ENCODE data around the gene RAD23B. TPM values are rescaled to one million over a fixed set of nuclear protein-coding genes. Genes with fewer than 3 reads are reported as not detected.

Gene RAD23B
- total and polyA plus RNA-seq, 2 of the 13 experiments (the other 11 are each of a cell fraction or from before 2014, with no cell fraction given): 133 to 156 TPM

- TF ChIP-seq MAFK (conservative IDR thresholded peaks at IDR 0.05 in 1 of 2, IDR thresholded peaks at IDR 0.05 in 1 of 2; ENCODE audit: low read length in 2 of 2) (no peak), SETDB1 (CRISPR knock-in tag; IDR thresholded peaks at IDR 0.05; ENCODE audit: borderline replicate concordance) (no peak), SKI (IDR thresholded peaks at IDR 0.05; ENCODE audit: partially characterized antibody) (no peak), CSRNP1 (CRISPR knock-in tag; IDR thresholded peaks at IDR 0.05) (no peak), FIP1L1 (IDR thresholded peaks at IDR 0.05; ENCODE audit: borderline replicate concordance, insufficient read depth, low read depth, low read length) (no peak), ZNF773 (CRISPR knock-in tag; IDR thresholded peaks at IDR 0.05; ENCODE audit: borderline replicate concordance) (no peak), ZNF143 (CRISPR knock-in tag; IDR thresholded peaks at IDR 0.05) (no peak), CTCF (CRISPR knock-in tag; IDR thresholded peaks at IDR 0.05) (no peak), TARDBP (CRISPR knock-in tag; IDR thresholded peaks at IDR 0.05) (no peak), SOX5 (CRISPR knock-in tag; IDR thresholded peaks at IDR 0.05; ENCODE audit: borderline replicate concordance) (peak; percentile 50; the same call in 1 of the 2 replicates), ZNF546 (CRISPR knock-in tag; conservative IDR thresholded peaks at IDR 0.05) (no peak)
- TF ChIP-seq, protein P1, sequence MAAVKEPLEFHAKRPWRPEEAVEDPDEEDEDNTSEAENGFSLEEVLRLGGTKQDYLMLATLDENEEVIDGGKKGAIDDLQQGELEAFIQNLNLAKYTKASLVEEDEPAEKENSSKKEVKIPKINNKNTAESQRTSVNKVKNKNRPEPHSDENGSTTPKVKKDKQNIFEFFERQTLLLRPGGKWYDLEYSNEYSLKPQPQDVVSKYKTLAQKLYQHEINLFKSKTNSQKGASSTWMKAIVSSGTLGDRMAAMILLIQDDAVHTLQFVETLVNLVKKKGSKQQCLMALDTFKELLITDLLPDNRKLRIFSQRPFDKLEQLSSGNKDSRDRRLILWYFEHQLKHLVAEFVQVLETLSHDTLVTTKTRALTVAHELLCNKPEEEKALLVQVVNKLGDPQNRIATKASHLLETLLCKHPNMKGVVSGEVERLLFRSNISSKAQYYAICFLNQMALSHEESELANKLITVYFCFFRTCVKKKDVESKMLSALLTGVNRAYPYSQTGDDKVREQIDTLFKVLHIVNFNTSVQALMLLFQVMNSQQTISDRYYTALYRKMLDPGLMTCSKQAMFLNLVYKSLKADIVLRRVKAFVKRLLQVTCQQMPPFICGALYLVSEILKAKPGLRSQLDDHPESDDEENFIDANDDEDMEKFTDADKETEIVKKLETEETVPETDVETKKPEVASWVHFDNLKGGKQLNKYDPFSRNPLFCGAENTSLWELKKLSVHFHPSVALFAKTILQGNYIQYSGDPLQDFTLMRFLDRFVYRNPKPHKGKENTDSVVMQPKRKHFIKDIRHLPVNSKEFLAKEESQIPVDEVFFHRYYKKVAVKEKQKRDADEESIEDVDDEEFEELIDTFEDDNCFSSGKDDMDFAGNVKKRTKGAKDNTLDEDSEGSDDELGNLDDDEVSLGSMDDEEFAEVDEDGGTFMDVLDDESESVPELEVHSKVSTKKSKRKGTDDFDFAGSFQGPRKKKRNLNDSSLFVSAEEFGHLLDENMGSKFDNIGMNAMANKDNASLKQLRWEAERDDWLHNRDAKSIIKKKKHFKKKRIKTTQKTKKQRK (IDR thresholded peaks at IDR 0.05; ENCODE audit: low read length): no peak
- TF ChIP-seq, protein P2, sequence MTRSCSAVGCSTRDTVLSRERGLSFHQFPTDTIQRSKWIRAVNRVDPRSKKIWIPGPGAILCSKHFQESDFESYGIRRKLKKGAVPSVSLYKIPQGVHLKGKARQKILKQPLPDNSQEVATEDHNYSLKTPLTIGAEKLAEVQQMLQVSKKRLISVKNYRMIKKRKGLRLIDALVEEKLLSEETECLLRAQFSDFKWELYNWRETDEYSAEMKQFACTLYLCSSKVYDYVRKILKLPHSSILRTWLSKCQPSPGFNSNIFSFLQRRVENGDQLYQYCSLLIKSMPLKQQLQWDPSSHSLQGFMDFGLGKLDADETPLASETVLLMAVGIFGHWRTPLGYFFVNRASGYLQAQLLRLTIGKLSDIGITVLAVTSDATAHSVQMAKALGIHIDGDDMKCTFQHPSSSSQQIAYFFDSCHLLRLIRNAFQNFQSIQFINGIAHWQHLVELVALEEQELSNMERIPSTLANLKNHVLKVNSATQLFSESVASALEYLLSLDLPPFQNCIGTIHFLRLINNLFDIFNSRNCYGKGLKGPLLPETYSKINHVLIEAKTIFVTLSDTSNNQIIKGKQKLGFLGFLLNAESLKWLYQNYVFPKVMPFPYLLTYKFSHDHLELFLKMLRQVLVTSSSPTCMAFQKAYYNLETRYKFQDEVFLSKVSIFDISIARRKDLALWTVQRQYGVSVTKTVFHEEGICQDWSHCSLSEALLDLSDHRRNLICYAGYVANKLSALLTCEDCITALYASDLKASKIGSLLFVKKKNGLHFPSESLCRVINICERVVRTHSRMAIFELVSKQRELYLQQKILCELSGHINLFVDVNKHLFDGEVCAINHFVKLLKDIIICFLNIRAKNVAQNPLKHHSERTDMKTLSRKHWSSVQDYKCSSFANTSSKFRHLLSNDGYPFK (CRISPR knock-in tag; IDR thresholded peaks at IDR 0.05; ENCODE audit: borderline replicate concordance): no peak
- TF ChIP-seq, protein P3, sequence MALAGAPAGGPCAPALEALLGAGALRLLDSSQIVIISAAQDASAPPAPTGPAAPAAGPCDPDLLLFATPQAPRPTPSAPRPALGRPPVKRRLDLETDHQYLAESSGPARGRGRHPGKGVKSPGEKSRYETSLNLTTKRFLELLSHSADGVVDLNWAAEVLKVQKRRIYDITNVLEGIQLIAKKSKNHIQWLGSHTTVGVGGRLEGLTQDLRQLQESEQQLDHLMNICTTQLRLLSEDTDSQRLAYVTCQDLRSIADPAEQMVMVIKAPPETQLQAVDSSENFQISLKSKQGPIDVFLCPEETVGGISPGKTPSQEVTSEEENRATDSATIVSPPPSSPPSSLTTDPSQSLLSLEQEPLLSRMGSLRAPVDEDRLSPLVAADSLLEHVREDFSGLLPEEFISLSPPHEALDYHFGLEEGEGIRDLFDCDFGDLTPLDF (CRISPR knock-in tag; IDR thresholded peaks at IDR 0.05): no peak
- TF ChIP-seq, protein P4, sequence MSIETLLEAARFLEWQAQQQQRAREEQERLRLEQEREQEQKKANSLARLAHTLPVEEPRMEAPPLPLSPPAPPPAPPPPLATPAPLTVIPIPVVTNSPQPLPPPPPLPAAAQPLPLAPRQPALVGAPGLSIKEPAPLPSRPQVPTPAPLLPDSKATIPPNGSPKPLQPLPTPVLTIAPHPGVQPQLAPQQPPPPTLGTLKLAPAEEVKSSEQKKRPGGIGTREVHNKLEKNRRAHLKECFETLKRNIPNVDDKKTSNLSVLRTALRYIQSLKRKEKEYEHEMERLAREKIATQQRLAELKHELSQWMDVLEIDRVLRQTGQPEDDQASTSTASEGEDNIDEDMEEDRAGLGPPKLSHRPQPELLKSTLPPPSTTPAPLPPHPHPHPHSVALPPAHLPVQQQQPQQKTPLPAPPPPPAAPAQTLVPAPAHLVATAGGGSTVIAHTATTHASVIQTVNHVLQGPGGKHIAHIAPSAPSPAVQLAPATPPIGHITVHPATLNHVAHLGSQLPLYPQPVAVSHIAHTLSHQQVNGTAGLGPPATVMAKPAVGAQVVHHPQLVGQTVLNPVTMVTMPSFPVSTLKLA (IDR thresholded peaks at IDR 0.05): no peak
Observed at GRCh38 chr9:107367727-107368502, 84.8 kb downstream of the RAD23B start (continued).

Measured in HepG2 (cell line).